Loucy (cell line): ENCODE results near the gene GRPEL1.

Experiments
- CTCF ChIP-seq: fragments of 200-600 bp; sonication (generic); conservative IDR thresholded peaks from 2 replicates; pipeline ENCODE4 v1.5.1; 2014; ENCODE audit warnings: mild to moderate bottlenecking, antibody characterized with exemption, low read length
- EZH2phosphoT487 ChIP-seq: fragments of 200-600 bp; IDR thresholded peaks from 2 replicates; pipeline ENCODE4 v1.6.1; 2018; ENCODE audit warnings: antibody characterized with exemption, mild to moderate bottlenecking, moderate library complexity, borderline replicate concordance

- TF ChIP-seq CTCF (no peak), EZH2phosphoT487 (no peak)
These were observed 35.9 kb upstream of the GRPEL1 start for GRCh38 chr4:7103607-7104365.
